Adrenal gland (tissue), 12 donors: ENCODE results near the gene GALNT10. TPM values are rescaled to one million over a fixed set of nuclear protein-coding genes. Genes with fewer than 3 reads are reported as not detected.

Source experiments
- DNase-seq, 7 donors: peaks; one replicate each; pipeline ENCODE4 v3.0.0-alpha.2; 2019 to 2020
- H3K27ac ChIP-seq, 5 donors: fragments of 200-600 bp; sonication (generic) in 4 of 5; 1 replicate in 3 of 5; 2 replicates in 2 of 5; pipeline versions ENCODE4 v1.5.1 to v1.8.0; 2016 to 2020; ENCODE audit warnings: mild to moderate bottlenecking in 1 of 5
- H3K27me3 ChIP-seq: fragments of 200-600 bp; 2 replicates; pipeline ENCODE4 v1.8.0; 2021
- H3K36me3 ChIP-seq, 2 donors: fragments of 200-600 bp; replicated peaks in 1 of 2; 1 replicate in 1 of 2; 2 replicates in 1 of 2; pipeline versions ENCODE4 v1.5.1 to v1.8.0; 2018 to 2022
- H3K4me1 ChIP-seq, 2 donors: fragments of 200-600 bp; replicated peaks in 1 of 2; 1 replicate in 1 of 2; 2 replicates in 1 of 2; pipeline versions ENCODE4 v1.5.1 to v1.8.0; 2018 to 2021
- H3K4me3 ChIP-seq, 4 donors: fragments of 200-600 bp; sonication (generic) in 3 of 4; one replicate each; pipeline ENCODE4 v1.5.1; 2016 to 2018
- H3K9me3 ChIP-seq, 3 donors: fragments of 200-600 bp; sonication (generic) in 1 of 3; replicated peaks in 1 of 3; 1 replicate in 2 of 3; 2 replicates in 1 of 3; pipeline versions ENCODE4 v1.5.1 to v1.8.0; 2016 to 2021
- POLR2A ChIP-seq, 2 donors: fragments of 450-650 bp; IDR thresholded peaks; one replicate each; pipeline ENCODE4 v1.6.1; 2017; ENCODE audit warnings: antibody characterized with exemption in 2 of 2, mild to moderate bottlenecking in 2 of 2, moderate library complexity in 1 of 2
- WGBS, 4 donors: extraction: QIAGEN DNeasy Blood & Tissue Kit in 2 of 4; methylation state at CpG; one replicate each; pipeline versions ENCODE4 v1.1.5 to v1.1.7; 2013 to 2017; 5-methylcytosine and 5-hydroxymethylcytosine counted together
- intact Hi-C, 2 donors: fragments of 100-400 bp; cut with DNase I; formaldehyde crosslinking; loops; one replicate each; pipeline versions ENCODE4 v1.14.1 to v1.15.0; 2022 to 2023
- polyA plus RNA-seq, 3 donors: library from polyadenylated mRNA; stranded (reverse); fragments of 200-250 nt in 2 of 3; fragments of 350-450 nt in 1 of 3; fragmentation: Illumina TruSeq in 1 of 3; extraction: RNeasy Lipid Tissue Mini Kit (QIAGEN cat#74804) in 1 of 3; gene quantifications; one replicate each; pipeline ENCODE4 v1.2.3, GENCODE V29; 2013 to 2014
- total RNA-seq, 9 donors: library from RNA; depleted of rRNA in 4 of 9; stranded (reverse); fragments of >200 nt in 4 of 9; fragments of 120-200 nt in 1 of 9; fragmentation: NEBNext Ultra II Directional in 1 of 9; extraction: Animal tissue kit (Norgen Biotek cat#: 25700) in 1 of 9; gene quantifications; one replicate each; pipeline versions ENCODE4 v1.1.0 to v1.2.4, GENCODE V29; 2013 to 2023
- TF ChIP-seq, protein P1 (sequence below), 6 experiments: fragments of 450-650 bp in 4 of 6; fragments of 200-600 bp in 2 of 6; sonication (generic) in 1 of 6; IDR thresholded peaks; 1 replicate in 5 of 6; 2 replicates in 1 of 6; pipeline versions ENCODE4 v1.5.1 to v1.8.0; 2016 to 2021; ENCODE audit warnings: antibody characterized with exemption in 6 of 6, mild to moderate bottlenecking in 2 of 6, moderate library complexity in 1 of 6
- donor health status: healthy with polysubstance abuse.
- donor health status: Bipolar disorder and iron deficiency.
- donor health status: DM: yes; HTN: yes; CAD: no.
- donor health status: DM: no; HTN: no; CAD: no.
- donor health status: DM: no; HTN: no; CAD: no.
- donor health status: DM: yes; HTN: yes; CAD: no.

The GALNT10 gene
- total and polyA plus RNA-seq, 12 donors, result 5.6 to 74.1 (median 43.4) TPM

- H3K36me3 ChIP-seq, result no peaks in the 10 kb centered on the region
- WGBS, 4 donors, result 74 to 82% (median 80%) methylated on average over 6 of the region's 6 CpGs
- H3K27me3 ChIP-seq, result no peaks in the 10 kb centered on the region
- H3K4me3 ChIP-seq, result no peak overlapping the region
- TF ChIP-seq, protein P1, sequence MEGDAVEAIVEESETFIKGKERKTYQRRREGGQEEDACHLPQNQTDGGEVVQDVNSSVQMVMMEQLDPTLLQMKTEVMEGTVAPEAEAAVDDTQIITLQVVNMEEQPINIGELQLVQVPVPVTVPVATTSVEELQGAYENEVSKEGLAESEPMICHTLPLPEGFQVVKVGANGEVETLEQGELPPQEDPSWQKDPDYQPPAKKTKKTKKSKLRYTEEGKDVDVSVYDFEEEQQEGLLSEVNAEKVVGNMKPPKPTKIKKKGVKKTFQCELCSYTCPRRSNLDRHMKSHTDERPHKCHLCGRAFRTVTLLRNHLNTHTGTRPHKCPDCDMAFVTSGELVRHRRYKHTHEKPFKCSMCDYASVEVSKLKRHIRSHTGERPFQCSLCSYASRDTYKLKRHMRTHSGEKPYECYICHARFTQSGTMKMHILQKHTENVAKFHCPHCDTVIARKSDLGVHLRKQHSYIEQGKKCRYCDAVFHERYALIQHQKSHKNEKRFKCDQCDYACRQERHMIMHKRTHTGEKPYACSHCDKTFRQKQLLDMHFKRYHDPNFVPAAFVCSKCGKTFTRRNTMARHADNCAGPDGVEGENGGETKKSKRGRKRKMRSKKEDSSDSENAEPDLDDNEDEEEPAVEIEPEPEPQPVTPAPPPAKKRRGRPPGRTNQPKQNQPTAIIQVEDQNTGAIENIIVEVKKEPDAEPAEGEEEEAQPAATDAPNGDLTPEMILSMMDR (IDR thresholded peaks at IDR 0.05), result no peak
- TF ChIP-seq POLR2A (IDR thresholded peaks at IDR 0.05), result no peak
- no peak for DNase-seq
- intact Hi-C loops, result no loop called here
- H3K27ac ChIP-seq, result no peak overlapping the region
- peaks cover 8 to 13% of the 10 kb centered on the region in 2 donors for H3K4me1 ChIP-seq
- H3K9me3 ChIP-seq, result no peaks in the 10 kb centered on the region
Measured at GRCh38 chr5:154316223-154316935, 125.8 kb downstream of the GALNT10 start.

GRCh38 chr5:154317916-154318315 lies 127.4 kb downstream of the GALNT10 start:
- 88 to 98% (median 91%) methylated on average over 3 of the region's 3 CpGs for WGBS, 4 donors
- DNase-seq, result no peak
- Histone ChIP-seq H3K27ac (no peak overlapping the region), H3K36me3 (no peaks in the 10 kb centered on the region), H3K27me3 (no peaks in the 10 kb centered on the region), H3K4me3 (no peak overlapping the region), H3K9me3 (no peaks in the 10 kb centered on the region), H3K4me1 (peaks cover 8% of the 10 kb centered on the region in 2 donors)
- TF ChIP-seq, protein P1 (IDR thresholded peaks at IDR 0.05), result no peak
- TF ChIP-seq POLR2A (IDR thresholded peaks at IDR 0.05), result no peak
- intact Hi-C loops, result no loop called here

DNA sequence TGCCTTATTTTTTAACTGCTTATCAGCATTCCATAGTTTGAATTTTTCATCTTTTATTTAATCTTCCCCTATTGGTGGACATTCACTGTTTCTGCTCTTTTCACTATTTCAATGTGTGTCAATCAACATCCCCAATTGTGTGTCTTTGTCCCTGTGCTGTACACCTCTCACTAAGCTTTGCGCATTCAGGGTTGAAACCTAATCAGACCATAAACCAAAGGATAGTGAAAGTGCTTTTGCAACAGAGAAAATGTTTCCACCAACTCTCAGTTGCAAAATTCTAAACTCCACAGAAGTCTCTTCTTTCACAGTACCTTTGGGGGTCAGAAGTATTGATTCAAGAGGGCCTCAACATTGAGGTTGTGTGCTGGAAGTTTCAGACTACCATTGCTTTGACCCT lies 128.2 kb downstream of the GALNT10 start:
- H3K27ac ChIP-seq, result no peak overlapping the region
- no peaks in the 10 kb centered on the region for H3K9me3 ChIP-seq
- H3K4me1 ChIP-seq, result peaks cover 8% of the 10 kb centered on the region in 2 donors
- intact Hi-C loops, result no loop called here
- no peak overlapping the region for H3K4me3 ChIP-seq
- TF ChIP-seq, protein P1 (IDR thresholded peaks at IDR 0.05), result no peak
- TF ChIP-seq POLR2A (IDR thresholded peaks at IDR 0.05), result no peak
- H3K27me3 ChIP-seq, result no peaks in the 10 kb centered on the region
- no peak for DNase-seq
- 91 to 100% (median 97%) methylated on average over 1 of the region's 1 CpG for WGBS, 4 donors
- H3K36me3 ChIP-seq, result no peaks in the 10 kb centered on the region

- DNase-seq, result no peak
- Histone ChIP-seq H3K27ac (no peak overlapping the region), H3K4me1 (peaks cover 8% of the 10 kb centered on the region in 2 donors), H3K27me3 (no peaks in the 10 kb centered on the region), H3K4me3 (no peak overlapping the region), H3K36me3 (no peaks in the 10 kb centered on the region), H3K9me3 (no peaks in the 10 kb centered on the region)
- TF ChIP-seq POLR2A (IDR thresholded peaks at IDR 0.05), result no peak
- TF ChIP-seq, protein P1 (IDR thresholded peaks at IDR 0.05), result no peak
- intact Hi-C loops, result no loop called here
- 77 to 90% (median 81%) methylated on average over 4 of the region's 4 CpGs for WGBS, 4 donors
Measured at GRCh38 chr5:154319736-154320135, 129.2 kb downstream of the GALNT10 start.
